Mononuclear cell (primary cell): ENCODE results near the gene RPP25L. TPM values are rescaled to one million over a fixed set of nuclear protein-coding genes. Genes with fewer than 3 reads are reported as not detected.
"Not testable (repeated sequence)": the region's sequence is repeated elsewhere in the genome, so short reads cannot be mapped to it uniquely, and the experiment has no call there.

Experiments
- H3K27me3 ChIP-seq: 2 replicates; pipeline ENCODE4 v1.6.0; 2011; ENCODE audit warnings: low read length, control low read depth; ENCODE audit not compliant: insufficient read depth
- H3K4me1 ChIP-seq: 2 replicates; pipeline ENCODE4 v1.5.1; 2011; ENCODE audit warnings: mild to moderate bottlenecking, low read length, control low read depth; ENCODE audit not compliant: insufficient read depth
- H3K4me3 ChIP-seq: 2 replicates; pipeline ENCODE4 v1.5.1; 2011; ENCODE audit warnings: mild to moderate bottlenecking, low read length, moderate library complexity
- H3K9me3 ChIP-seq: 2 replicates; pipeline ENCODE4 v1.5.1; 2011; ENCODE audit warnings: low read depth, mild to moderate bottlenecking, control low read depth, low read length
- total RNA-seq: library from RNA; depleted of rRNA; stranded (reverse); fragments of >200 nt; gene quantifications from one replicate; pipeline ENCODE4 v1.2.3, GENCODE V29; 2012

The RPP25L gene
- total RNA-seq, 1 donor = 6.1 TPM

- Histone ChIP-seq H3K9me3 (no peaks in the 10 kb centered on the region), H3K27me3 (no peaks in the 10 kb centered on the region), H3K4me1 (peaks cover 30% of the 10 kb centered on the region), H3K4me3 (peak overlapping the region; percentile 71)
Measured at GRCh38 chr9:34647084-34647403, 35.1 kb upstream of the RPP25L start.

GRCh38 chr9:34646211-34647083, 34.5 kb upstream of the RPP25L start, which contains the start of gene GALT:
Gene GALT, plus strand, starts transcription at chr9:34646675. Its CDS starts 30 bp downstream, at chr9:34646705.
- Histone ChIP-seq H3K9me3 (no peaks in the 10 kb centered on the region), H3K4me3 (peak within 1 kb of the TSS; percentile 71), H3K27me3 (no peaks in the 10 kb centered on the region), H3K4me1 (peaks cover 29% of the 10 kb centered on the region)

GRCh38 chr9:34644766-34645314, 32.9 kb upstream of the RPP25L start:
- Histone ChIP-seq H3K4me1 (peaks cover 32% of the 10 kb centered on the region), H3K9me3 (no peaks in the 10 kb centered on the region), H3K4me3 (no peak overlapping the region), H3K27me3 (no peaks in the 10 kb centered on the region)

GRCh38 chr9:34642679-34643078, 30.8 kb upstream of the RPP25L start:
- H3K27me3 ChIP-seq = no peaks in the 10 kb centered on the region
- H3K4me1 ChIP-seq = peaks cover 26% of the 10 kb centered on the region
- no peaks in the 10 kb centered on the region for H3K9me3 ChIP-seq
- H3K4me3 ChIP-seq = no peak overlapping the region

- H3K27me3 ChIP-seq, H3K4me3 ChIP-seq, H3K9me3 ChIP-seq: not testable (repeated sequence)
- peaks cover 34% of the 10 kb centered on the region for H3K4me1 ChIP-seq
Measured at GRCh38 chr9:34639322-34639721, 27.4 kb upstream of the RPP25L start.

GRCh38 chr9:34638138-34638445, 26.2 kb upstream of the RPP25L start:
- Histone ChIP-seq H3K27me3 (no peaks in the 10 kb centered on the region), H3K4me3 (peak overlapping the region; percentile 58), H3K9me3 (no peaks in the 10 kb centered on the region), H3K4me1 (peaks cover 39% of the 10 kb centered on the region)

- Histone ChIP-seq H3K4me1 (peaks cover 39% of the 10 kb centered on the region), H3K4me3 (peak within 1 kb of the TSS; percentile 58), H3K27me3 (no peaks in the 10 kb centered on the region), H3K9me3 (no peaks in the 10 kb centered on the region)
Measured at GRCh38 chr9:34637356-34638137, 25.6 kb upstream of the RPP25L start, which contains the start of gene SIGMAR1. Gene SIGMAR1, minus strand, starts transcription at chr9:34637787. Its CDS starts 90 bp downstream, at chr9:34637697.

- Histone ChIP-seq H3K9me3 (no peaks in the 10 kb centered on the region), H3K4me3 (peak overlapping the region; percentile 58), H3K27me3 (no peaks in the 10 kb centered on the region), H3K4me1 (peaks cover 39% of the 10 kb centered on the region)
Measured at GRCh38 chr9:34636791-34637355, 25.0 kb upstream of the RPP25L start.

GRCh38 chr9:34635556-34635955, 23.7 kb upstream of the RPP25L start:
- H3K27me3 ChIP-seq = peaks cover 7% of the 10 kb centered on the region
- no peaks in the 10 kb centered on the region for H3K9me3 ChIP-seq
- peaks cover 33% of the 10 kb centered on the region for H3K4me1 ChIP-seq
- no peak overlapping the region for H3K4me3 ChIP-seq

GRCh38 chr9:34634551-34635248, 22.8 kb upstream of the RPP25L start:
- Histone ChIP-seq H3K4me3 (no peak overlapping the region), H3K27me3 (peaks cover 16% of the 10 kb centered on the region), H3K4me1 (peaks cover 33% of the 10 kb centered on the region), H3K9me3 (no peaks in the 10 kb centered on the region)

GRCh38 chr9:34633851-34634550, 22.1 kb upstream of the RPP25L start:
- peaks cover 23% of the 10 kb centered on the region for H3K27me3 ChIP-seq
- no peaks in the 10 kb centered on the region for H3K9me3 ChIP-seq
- H3K4me3 ChIP-seq = no peak overlapping the region
- peaks cover 33% of the 10 kb centered on the region for H3K4me1 ChIP-seq

- H3K9me3 ChIP-seq = no peaks in the 10 kb centered on the region
- H3K27me3 ChIP-seq = peaks cover 28% of the 10 kb centered on the region
- H3K4me3 ChIP-seq = no peak overlapping the region
- H3K4me1 ChIP-seq = peaks cover 35% of the 10 kb centered on the region
Measured at GRCh38 chr9:34633166-34633565, 21.3 kb upstream of the RPP25L start.

GRCh38 chr9:34630402-34631154, 18.7 kb upstream of the RPP25L start:
- Histone ChIP-seq H3K4me1 (peaks cover 17% of the 10 kb centered on the region), H3K27me3 (peaks cover 54% of the 10 kb centered on the region), H3K9me3 (no peaks in the 10 kb centered on the region)

GRCh38 chr9:34629491-34629808, 17.6 kb upstream of the RPP25L start:
- Histone ChIP-seq H3K9me3 (no peaks in the 10 kb centered on the region), H3K27me3 (peaks cover 65% of the 10 kb centered on the region), H3K4me1 (peaks cover 15% of the 10 kb centered on the region), H3K4me3 (no peak overlapping the region)

More at GRCh38 chr9:34630402-34631154, 18.7 kb upstream of the RPP25L start:
- no peak overlapping the region for H3K4me3 ChIP-seq
